Natural killer cell (primary cell): ENCODE measurements around the gene CDC16. TPM values are rescaled to one million over a fixed set of nuclear protein-coding genes. Genes with fewer than 3 reads are reported as not detected.
A peak's percentile ranks its signal among the peaks of the same experiment; 100 is the strongest.

ENCODE experiments used
- ATAC-seq, 3 donors: fragments of 150-1000 bp in 2 of 3; fragments of 200-7000 bp in 1 of 3; cut with Tn5 transposase; 1 replicate in 1 of 3; 2 replicates in 2 of 3; pipeline ENCODE4 v1.10.0; 2021; ENCODE audit warnings: mild to moderate bottlenecking in 2 of 3, moderate library complexity in 2 of 3
- DNase-seq, 2 donors: peaks; one replicate each; pipeline versions ENCODE4 v3.0.0 to v3.0.0-alpha.2; 2013 to 2021; ENCODE audit warnings: mixed read lengths in 1 of 2
- H3K27ac ChIP-seq: one replicate; pipeline ENCODE4 v1.5.1; 2013; ENCODE audit warnings: mild to moderate bottlenecking, low read length
- H3K27me3 ChIP-seq: one replicate; pipeline ENCODE4 v1.6.1; 2013; ENCODE audit warnings: low read length; ENCODE audit not compliant: control insufficient read depth, insufficient read depth
- H3K36me3 ChIP-seq: one replicate; pipeline ENCODE4 v1.6.1; 2013; ENCODE audit warnings: low read length; ENCODE audit not compliant: control insufficient read depth, insufficient read depth
- H3K4me1 ChIP-seq: one replicate; pipeline ENCODE4 v1.6.1; 2013; ENCODE audit warnings: low read length; ENCODE audit not compliant: control insufficient read depth, insufficient read depth
- H3K4me3 ChIP-seq: one replicate; pipeline ENCODE4 v1.5.1; 2013; ENCODE audit warnings: low read length
- H3K9me3 ChIP-seq: one replicate; pipeline ENCODE4 v1.6.1; 2013; ENCODE audit warnings: low read length; ENCODE audit not compliant: control insufficient read depth, insufficient read depth
- H3K27ac Mint-ChIP-seq, 2 donors: one replicate each; pipeline ENCODE4 v1.8.0; 2022; ENCODE audit warnings: mild to moderate bottlenecking in 2 of 2, mixed read lengths in 2 of 2, moderate library complexity in 1 of 2
- H3K27me3 Mint-ChIP-seq, 2 donors: one replicate each; pipeline ENCODE4 v1.8.0; 2022; ENCODE audit warnings: low read depth in 2 of 2, mixed read lengths in 2 of 2
- H3K36me3 Mint-ChIP-seq: one replicate; pipeline ENCODE4 v1.8.0; 2022; ENCODE audit warnings: mixed read lengths
- H3K4me1 Mint-ChIP-seq, 2 donors: one replicate each; pipeline ENCODE4 v1.8.0; 2022; ENCODE audit warnings: mixed read lengths in 2 of 2
- H3K4me3 Mint-ChIP-seq: one replicate; pipeline ENCODE4 v1.8.0; 2022; ENCODE audit warnings: mild to moderate bottlenecking, moderate library complexity, mixed read lengths
- H3K9me3 Mint-ChIP-seq, 2 donors: one replicate each; pipeline ENCODE4 v1.8.0; 2022; ENCODE audit warnings: mixed read lengths in 2 of 2
- WGBS: methylation state at CpG from one replicate; pipeline ENCODE4 v1.1.7; 2013; ENCODE audit warnings: missing lambda C conversion rate; ENCODE audit not compliant: insufficient coverage; 5-methylcytosine and 5-hydroxymethylcytosine counted together
- intact Hi-C: fragments of 100-400 bp; cut with micrococcal nuclease; formaldehyde crosslinking; loops from one replicate; pipeline ENCODE4 v1.14.2; 2022
- total RNA-seq, 4 donors: library from RNA; stranded (reverse); fragments of 120-200 nt in 1 of 4; gene quantifications; one replicate each; pipeline versions ENCODE4 v1.2.3 to v1.2.4, GENCODE V29; 2013 to 2022
- TF ChIP-seq, protein P1 (sequence below): fragments of 200-600 bp; IDR thresholded peaks from one replicate; pipeline ENCODE4 v1.8.0; 2022; ENCODE audit warnings: antibody characterized with exemption

Gene CDC16
- total RNA-seq, 3 donors from 2014 or later (not counting 1 experiment from before 2014, with no cell fraction given), result 61.4 to 75.9 (median 70.7) TPM

DNA sequence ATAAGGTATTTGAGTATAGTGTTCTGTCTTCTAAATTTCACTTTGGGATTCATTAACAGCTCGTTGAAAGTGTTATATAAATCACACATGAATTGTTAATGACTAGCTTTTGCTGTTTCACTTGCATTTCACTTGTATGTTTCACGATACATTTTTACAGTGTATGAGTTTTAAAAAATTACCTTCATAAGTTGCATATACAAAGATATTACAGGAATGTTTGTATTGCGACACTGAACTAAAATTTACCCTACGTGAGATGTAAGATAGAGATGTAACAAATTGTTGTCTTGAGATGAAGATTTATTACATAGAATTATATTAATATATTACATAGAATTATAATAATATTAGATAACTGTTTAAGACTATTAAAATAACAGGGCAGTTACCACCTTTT lies 1.5 kb downstream of the CDC16 start:
- Mint-ChIP-seq H3K27me3 (no peaks in the 10 kb centered on the region), H3K9me3 (no peaks in the 10 kb centered on the region), H3K4me1 (peaks cover 18 to 20% of the 10 kb centered on the region in 2 donors), H3K4me3 (peak overlapping the region; percentile 94), H3K36me3 (peaks cover 10% of the 10 kb centered on the region), H3K27ac (peak overlapping the region in 1 of 2 donors; percentile 75)
- no peak overlapping the region for H3K27ac ChIP-seq
- TF ChIP-seq, protein P1, sequence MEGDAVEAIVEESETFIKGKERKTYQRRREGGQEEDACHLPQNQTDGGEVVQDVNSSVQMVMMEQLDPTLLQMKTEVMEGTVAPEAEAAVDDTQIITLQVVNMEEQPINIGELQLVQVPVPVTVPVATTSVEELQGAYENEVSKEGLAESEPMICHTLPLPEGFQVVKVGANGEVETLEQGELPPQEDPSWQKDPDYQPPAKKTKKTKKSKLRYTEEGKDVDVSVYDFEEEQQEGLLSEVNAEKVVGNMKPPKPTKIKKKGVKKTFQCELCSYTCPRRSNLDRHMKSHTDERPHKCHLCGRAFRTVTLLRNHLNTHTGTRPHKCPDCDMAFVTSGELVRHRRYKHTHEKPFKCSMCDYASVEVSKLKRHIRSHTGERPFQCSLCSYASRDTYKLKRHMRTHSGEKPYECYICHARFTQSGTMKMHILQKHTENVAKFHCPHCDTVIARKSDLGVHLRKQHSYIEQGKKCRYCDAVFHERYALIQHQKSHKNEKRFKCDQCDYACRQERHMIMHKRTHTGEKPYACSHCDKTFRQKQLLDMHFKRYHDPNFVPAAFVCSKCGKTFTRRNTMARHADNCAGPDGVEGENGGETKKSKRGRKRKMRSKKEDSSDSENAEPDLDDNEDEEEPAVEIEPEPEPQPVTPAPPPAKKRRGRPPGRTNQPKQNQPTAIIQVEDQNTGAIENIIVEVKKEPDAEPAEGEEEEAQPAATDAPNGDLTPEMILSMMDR, result no peak
- intact Hi-C loops, result no loop called here
- H3K4me1 ChIP-seq, result peaks cover 16% of the 10 kb centered on the region
- ATAC-seq (no peak), DNase-seq (no peak)
- no peak overlapping the region for H3K4me3 ChIP-seq
- H3K27me3 ChIP-seq, result no peaks in the 10 kb centered on the region
- no peaks in the 10 kb centered on the region for H3K9me3 ChIP-seq
- H3K36me3 ChIP-seq, result peaks cover 42% of the 10 kb centered on the region
- no CpG with 5 or more reads among the region's 4 CpGs for WGBS

DNA sequence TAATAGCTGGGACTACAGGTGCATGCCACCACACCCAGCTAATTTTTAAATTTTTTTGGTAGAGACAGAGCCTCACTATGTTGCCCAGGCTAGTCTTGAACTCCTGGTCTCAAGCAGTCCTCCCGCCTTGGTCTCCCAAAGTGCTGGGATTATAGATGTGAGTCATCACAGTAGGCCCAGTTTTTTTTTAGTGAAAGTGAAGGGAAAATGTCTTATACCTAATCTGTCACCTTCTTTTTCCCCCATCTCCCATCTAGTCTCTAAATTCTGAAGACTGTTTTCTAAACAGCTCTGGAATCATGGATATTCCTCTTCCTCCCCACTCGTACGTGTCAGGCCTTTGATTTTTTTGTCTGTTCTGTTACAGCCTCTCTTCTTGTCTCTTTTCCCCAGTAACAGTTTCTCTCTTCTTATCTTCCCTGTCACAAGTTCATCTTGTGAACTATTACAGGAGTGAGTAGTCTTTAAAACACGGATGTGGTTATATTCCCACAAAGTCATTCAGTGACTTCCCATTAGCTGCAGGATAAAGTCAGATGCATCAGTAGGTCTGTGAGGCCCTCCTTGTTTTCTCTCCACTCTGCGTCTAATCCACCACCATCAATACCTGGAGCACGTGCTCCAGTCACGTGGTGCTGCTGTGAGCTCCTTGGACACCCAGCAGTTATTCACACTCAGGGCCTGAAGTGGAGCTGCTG lies 2.9 kb downstream of the CDC16 start:
- peaks cover 16% of the 10 kb centered on the region for H3K4me1 ChIP-seq
- peaks cover 18 to 20% of the 10 kb centered on the region in 2 donors for H3K4me1 Mint-ChIP-seq

DNA sequence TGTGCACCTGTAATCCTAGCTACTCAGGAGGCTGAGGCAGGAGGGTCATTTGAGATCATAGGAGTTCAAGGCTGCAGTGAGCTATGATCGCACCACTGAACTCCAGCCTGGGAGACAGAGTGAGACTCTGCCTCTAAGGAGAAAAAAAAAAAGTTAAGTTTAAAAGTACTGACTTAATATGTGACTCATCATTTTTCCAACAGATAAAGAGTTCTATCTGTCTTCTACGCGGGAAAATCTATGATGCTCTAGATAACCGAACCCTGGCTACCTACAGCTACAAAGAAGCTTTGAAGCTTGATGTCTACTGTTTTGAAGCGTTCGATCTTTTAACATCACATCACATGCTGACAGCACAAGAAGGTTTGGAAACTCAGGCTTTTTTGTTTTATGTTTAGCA lies 7.2 kb downstream of the CDC16 start:
- Mint-ChIP-seq H3K36me3 (peaks cover 45% of the 10 kb centered on the region), H3K9me3 (no peaks in the 10 kb centered on the region), H3K27ac (no peak overlapping the region), H3K4me3 (no peak overlapping the region), H3K4me1 (peaks cover 0 to 25% of the 10 kb centered on the region in 2 donors), H3K27me3 (no peaks in the 10 kb centered on the region)
- Histone ChIP-seq H3K27ac (no peak overlapping the region), H3K4me3 (no peak overlapping the region), H3K27me3 (no peaks in the 10 kb centered on the region), H3K4me1 (no peaks in the 10 kb centered on the region), H3K36me3 (peaks cover 94% of the 10 kb centered on the region), H3K9me3 (no peaks in the 10 kb centered on the region)
- ATAC-seq, result no peak
- TF ChIP-seq, protein P1, result no peak
- intact Hi-C loops, result no loop called here
- DNase-seq, result no peak
- 97% methylated on average over 4 of the region's 6 CpGs for WGBS

More for the DNA sequence above, 2.9 kb downstream of the CDC16 start:
- TF ChIP-seq, protein P1, result no peak
- Mint-ChIP-seq H3K4me3 (no peak overlapping the region), H3K27me3 (no peaks in the 10 kb centered on the region), H3K27ac (no peak overlapping the region), H3K36me3 (peaks cover 15% of the 10 kb centered on the region), H3K9me3 (no peaks in the 10 kb centered on the region)
- 96% methylated on average over 7 of the region's 7 CpGs for WGBS
- intact Hi-C loops, result no loop called here
- Histone ChIP-seq H3K27me3 (no peaks in the 10 kb centered on the region), H3K4me3 (no peak overlapping the region), H3K36me3 (peaks cover 54% of the 10 kb centered on the region), H3K27ac (no peak overlapping the region), H3K9me3 (no peaks in the 10 kb centered on the region)
- DNase-seq (no peak), ATAC-seq (no peak)

DNA sequence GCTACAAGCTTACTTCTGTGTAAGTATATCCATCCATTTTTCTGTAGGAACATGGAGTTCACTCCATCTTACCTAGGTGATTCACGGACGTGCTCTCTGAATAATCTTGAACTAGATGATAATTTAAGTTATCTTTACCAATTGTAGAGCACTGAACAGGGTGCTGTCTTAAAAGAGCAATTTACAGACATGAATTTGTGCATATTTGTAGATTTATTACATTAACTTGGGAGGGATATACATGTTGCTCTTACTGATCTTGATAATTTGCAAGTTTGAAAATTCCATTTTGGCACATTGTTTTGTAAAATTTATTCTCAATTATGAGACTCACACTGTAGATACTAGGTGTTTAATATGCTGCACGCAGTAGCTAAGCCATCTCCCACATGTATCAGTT lies 9.3 kb downstream of the CDC16 start:
- TF ChIP-seq, protein P1, result no peak
- 100% methylated on average over 1 of the region's 3 CpGs for WGBS
- Histone ChIP-seq H3K4me1 (no peaks in the 10 kb centered on the region), H3K27ac (no peak overlapping the region), H3K9me3 (no peaks in the 10 kb centered on the region), H3K4me3 (no peak overlapping the region), H3K36me3 (peaks cover 94% of the 10 kb centered on the region), H3K27me3 (no peaks in the 10 kb centered on the region)
- Mint-ChIP-seq H3K4me3 (no peak overlapping the region), H3K4me1 (peaks cover 0 to 18% of the 10 kb centered on the region in 2 donors), H3K27ac (peak overlapping the region in 1 of 2 donors; percentile 80), H3K36me3 (peaks cover 44% of the 10 kb centered on the region), H3K27me3 (no peaks in the 10 kb centered on the region), H3K9me3 (no peaks in the 10 kb centered on the region)
- no peak for ATAC-seq
- no peak for DNase-seq
- intact Hi-C loops, result no loop called here
